ENCODE data around the gene SLC26A9. TPM values are rescaled to one million over a fixed set of nuclear protein-coding genes. Genes with fewer than 3 reads are reported as not detected.

The SLC26A9 gene
- total RNA-seq, 2 donors from 2014 or later, result 0.22 TPM

DNA sequence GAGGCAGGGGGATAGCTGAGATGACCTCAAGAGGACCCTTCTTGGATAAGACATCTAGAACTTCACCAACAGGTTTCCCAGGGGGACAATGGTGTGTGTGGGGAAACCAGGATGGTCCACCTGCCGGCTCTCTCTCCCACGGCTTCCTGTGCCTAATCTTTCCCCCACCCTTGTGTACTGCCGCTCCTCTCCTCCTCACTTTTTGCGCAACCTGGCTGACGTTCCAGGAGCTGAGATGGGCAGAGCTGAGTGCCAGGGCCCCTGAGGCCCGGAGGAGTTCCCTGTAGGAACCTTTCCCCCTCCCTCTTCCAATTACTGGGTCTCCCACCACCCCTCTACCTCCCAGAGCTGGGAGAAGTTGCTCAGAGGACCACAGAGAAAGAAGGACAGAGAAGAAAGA lies 6.9 kb downstream of the SLC26A9 start:
- Histone ChIP-seq H3K27ac (ENCODE audit: low read depth, low read length) (no peak overlapping the region), H3K27me3 (ENCODE audit: control insufficient read depth, insufficient read depth, low read length, poor library complexity, severe bottlenecking) (no peaks in the 10 kb centered on the region), H3K4me1 (ENCODE audit: control insufficient read depth, insufficient read depth, low read length) (peaks cover 16% of the 10 kb centered on the region), H3K4me3 (ENCODE audit: low read length) (no peak overlapping the region), H3K9me3 (ENCODE audit: control insufficient read depth, low read length) (no peaks in the 10 kb centered on the region), H3K36me3 (ENCODE audit: control insufficient read depth, insufficient read depth, low read length) (no peaks in the 10 kb centered on the region), H3K9ac (ENCODE audit: extremely low read depth, low read length, poor library complexity, severe bottlenecking) (no peak overlapping the region)
- Mint-ChIP-seq H3K9me3 (no peaks in the 10 kb centered on the region), H3K27ac (peak overlapping the region; percentile 65), H3K4me3 (no peak overlapping the region), H3K36me3 (ENCODE audit: low read depth) (no peaks in the 10 kb centered on the region), H3K27me3 (ENCODE audit: insufficient read depth) (peaks cover 18% of the 10 kb centered on the region), H3K4me1 (peaks cover 33% of the 10 kb centered on the region)
- 87 to 90% methylated on average over 3 to 6 of the region's 6 CpGs for WGBS, 2 experiments (ENCODE audit: insufficient coverage in 1 of 2, insufficient read length in 1 of 2)
- TF ChIP-seq, protein P1, sequence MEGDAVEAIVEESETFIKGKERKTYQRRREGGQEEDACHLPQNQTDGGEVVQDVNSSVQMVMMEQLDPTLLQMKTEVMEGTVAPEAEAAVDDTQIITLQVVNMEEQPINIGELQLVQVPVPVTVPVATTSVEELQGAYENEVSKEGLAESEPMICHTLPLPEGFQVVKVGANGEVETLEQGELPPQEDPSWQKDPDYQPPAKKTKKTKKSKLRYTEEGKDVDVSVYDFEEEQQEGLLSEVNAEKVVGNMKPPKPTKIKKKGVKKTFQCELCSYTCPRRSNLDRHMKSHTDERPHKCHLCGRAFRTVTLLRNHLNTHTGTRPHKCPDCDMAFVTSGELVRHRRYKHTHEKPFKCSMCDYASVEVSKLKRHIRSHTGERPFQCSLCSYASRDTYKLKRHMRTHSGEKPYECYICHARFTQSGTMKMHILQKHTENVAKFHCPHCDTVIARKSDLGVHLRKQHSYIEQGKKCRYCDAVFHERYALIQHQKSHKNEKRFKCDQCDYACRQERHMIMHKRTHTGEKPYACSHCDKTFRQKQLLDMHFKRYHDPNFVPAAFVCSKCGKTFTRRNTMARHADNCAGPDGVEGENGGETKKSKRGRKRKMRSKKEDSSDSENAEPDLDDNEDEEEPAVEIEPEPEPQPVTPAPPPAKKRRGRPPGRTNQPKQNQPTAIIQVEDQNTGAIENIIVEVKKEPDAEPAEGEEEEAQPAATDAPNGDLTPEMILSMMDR (conservative IDR thresholded peaks at IDR 0.05), result no peak
- DNase-seq, result no peak

DNA sequence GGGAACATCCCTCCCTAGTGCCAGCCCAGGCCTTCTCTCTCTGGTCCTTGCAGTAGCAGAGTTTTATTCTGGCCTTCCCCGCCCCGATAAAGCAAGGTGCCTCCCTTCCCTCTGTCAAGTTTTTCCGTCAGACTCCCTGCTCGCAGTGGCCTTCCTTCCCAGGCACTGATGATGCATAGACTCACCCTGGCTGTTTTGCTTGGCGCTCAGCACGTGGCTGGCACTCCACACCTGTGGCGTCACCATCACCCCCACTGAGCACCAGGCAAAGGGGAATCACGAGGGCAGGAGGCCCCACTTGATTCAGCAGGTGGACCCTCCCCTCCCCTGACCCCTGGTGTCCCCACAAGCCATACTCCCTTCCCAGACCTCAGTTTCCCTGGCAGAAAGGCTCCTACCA lies 7.4 kb downstream of the SLC26A9 start:
- no peaks in the 10 kb centered on the region for H3K27me3 ChIP-seq (ENCODE audit: control insufficient read depth, insufficient read depth, low read length, poor library complexity, severe bottlenecking)
- Mint-ChIP-seq H3K4me3 (no peak overlapping the region), H3K9me3 (no peaks in the 10 kb centered on the region), H3K36me3 (ENCODE audit: low read depth) (no peaks in the 10 kb centered on the region), H3K4me1 (peaks cover 35% of the 10 kb centered on the region), H3K27ac (no peak overlapping the region), H3K27me3 (ENCODE audit: insufficient read depth) (peaks cover 18% of the 10 kb centered on the region)
- no peak overlapping the region for H3K4me3 ChIP-seq (ENCODE audit: low read length)
- no peak overlapping the region for H3K27ac ChIP-seq (ENCODE audit: low read depth, low read length)
- peaks cover 19% of the 10 kb centered on the region for H3K4me1 ChIP-seq (ENCODE audit: control insufficient read depth, insufficient read depth, low read length)
- WGBS, 2 experiments (ENCODE audit: insufficient coverage in 1 of 2, insufficient read length in 1 of 2), result 88 to 94% methylated on average over 4 to 8 of the region's 8 CpGs
- H3K9ac ChIP-seq (ENCODE audit: extremely low read depth, low read length, poor library complexity, severe bottlenecking), result no peak overlapping the region
- no peaks in the 10 kb centered on the region for H3K36me3 ChIP-seq (ENCODE audit: control insufficient read depth, insufficient read depth, low read length)
- DNase-seq, result no peak
- TF ChIP-seq, protein P1 (conservative IDR thresholded peaks at IDR 0.05), result no peak
- no peaks in the 10 kb centered on the region for H3K9me3 ChIP-seq (ENCODE audit: control insufficient read depth, low read length)

DNA sequence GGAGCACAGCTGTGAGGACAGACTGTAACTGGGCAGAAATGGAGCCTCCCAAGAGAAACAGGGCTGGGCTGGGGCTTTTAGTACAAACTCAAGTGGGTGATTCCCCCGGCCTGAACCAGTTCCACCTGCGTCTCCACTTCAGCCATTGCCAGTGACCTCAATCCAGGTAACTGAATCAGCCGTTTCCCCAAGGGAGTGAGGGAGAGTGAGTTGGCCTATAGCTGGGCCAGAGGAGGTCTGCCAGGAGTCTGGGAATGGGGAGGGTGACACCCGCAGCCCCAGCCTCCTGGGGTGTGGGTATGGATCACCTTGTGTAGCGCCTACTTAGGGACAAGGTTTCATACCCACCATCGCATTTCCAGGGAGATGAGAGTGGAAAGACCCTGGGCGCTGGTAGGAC lies 8.5 kb downstream of the SLC26A9 start:
- no peak for DNase-seq
- Histone ChIP-seq H3K27me3 (ENCODE audit: control insufficient read depth, insufficient read depth, low read length, poor library complexity, severe bottlenecking) (no peaks in the 10 kb centered on the region), H3K4me1 (ENCODE audit: control insufficient read depth, insufficient read depth, low read length) (peaks cover 13% of the 10 kb centered on the region), H3K9me3 (ENCODE audit: control insufficient read depth, low read length) (no peaks in the 10 kb centered on the region), H3K27ac (ENCODE audit: low read depth, low read length) (no peak overlapping the region), H3K9ac (ENCODE audit: extremely low read depth, low read length, poor library complexity, severe bottlenecking) (no peak overlapping the region), H3K36me3 (ENCODE audit: control insufficient read depth, insufficient read depth, low read length) (no peaks in the 10 kb centered on the region), H3K4me3 (ENCODE audit: low read length) (no peak overlapping the region)
- H3K4me3 Mint-ChIP-seq, result no peak overlapping the region
- WGBS, 2 experiments (ENCODE audit: insufficient coverage in 1 of 2, insufficient read length in 1 of 2), result 93 to 100% methylated on average over 3 to 7 of the region's 7 CpGs
- H3K27me3 Mint-ChIP-seq (ENCODE audit: insufficient read depth), result peaks cover 18% of the 10 kb centered on the region
- no peak overlapping the region for H3K27ac Mint-ChIP-seq
- H3K4me1 Mint-ChIP-seq, result peaks cover 32% of the 10 kb centered on the region
- TF ChIP-seq, protein P1 (conservative IDR thresholded peaks at IDR 0.05), result no peak
- H3K9me3 Mint-ChIP-seq, result no peaks in the 10 kb centered on the region
- no peaks in the 10 kb centered on the region for H3K36me3 Mint-ChIP-seq (ENCODE audit: low read depth)
